GM08714 (cell line): ENCODE results near the gene ARF6.
"Not testable (repeated sequence)": the region's sequence is repeated elsewhere in the genome, so short reads cannot be mapped to it uniquely, and the experiment has no call there.

Experiments
- H3K4me3 ChIP-seq: fragments of 200-500 bp; sonication (Bioruptor generic); 2 replicates; pipeline ENCODE4 v1.5.1; 2014; ENCODE audit warnings: mild to moderate bottlenecking, low read length, inconsistent platforms
- ZNF274 ChIP-seq: IDR thresholded peaks from 2 replicates; pipeline ENCODE4 v1.6.1; 2012; ENCODE audit warnings: mild to moderate bottlenecking, low read depth, low read length

Gene ARF6

GRCh38 chr14:49909016-49909415 is 16.1 kb downstream of the ARF6 start:
- no peak for TF ChIP-seq ZNF274
- H3K4me3 ChIP-seq: no peak overlapping the region

GRCh38 chr14:49915085-49915484 is 22.2 kb downstream of the ARF6 start:
- no peak for TF ChIP-seq ZNF274
- no peak overlapping the region for H3K4me3 ChIP-seq

GRCh38 chr14:49918706-49919105 is 25.8 kb downstream of the ARF6 start:
- no peak overlapping the region for H3K4me3 ChIP-seq
- no peak for TF ChIP-seq ZNF274

GRCh38 chr14:49919825-49920659 is 27.2 kb downstream of the ARF6 start:
- H3K4me3 ChIP-seq: no peak overlapping the region
- TF ChIP-seq ZNF274: no peak

- TF ChIP-seq ZNF274: no peak
Measured at GRCh38 chr14:49920935-49921334, 28.1 kb downstream of the ARF6 start.

GRCh38 chr14:49921401-49921800 is 28.5 kb downstream of the ARF6 start:
- no peak overlapping the region for H3K4me3 ChIP-seq
- no peak for TF ChIP-seq ZNF274

More at GRCh38 chr14:49920935-49921334, 28.1 kb downstream of the ARF6 start:
- H3K4me3 ChIP-seq: no peak overlapping the region

- TF ChIP-seq ZNF274: no peak
- no peak overlapping the region for H3K4me3 ChIP-seq
Measured at GRCh38 chr14:49923442-49923841, 30.6 kb downstream of the ARF6 start.

GRCh38 chr14:49923881-49924280 is 31.0 kb downstream of the ARF6 start:
- no peak for TF ChIP-seq ZNF274
- H3K4me3 ChIP-seq: no peak overlapping the region

- no peak overlapping the region for H3K4me3 ChIP-seq
- TF ChIP-seq ZNF274: no peak
Measured at GRCh38 chr14:49924852-49925251, 32.0 kb downstream of the ARF6 start.

- no peak overlapping the region for H3K4me3 ChIP-seq
- TF ChIP-seq ZNF274: no peak
Measured at GRCh38 chr14:49926803-49927202, 33.9 kb downstream of the ARF6 start.

- TF ChIP-seq ZNF274: no peak
Measured at GRCh38 chr14:49928015-49928414, 35.1 kb downstream of the ARF6 start.

GRCh38 chr14:49930720-49931119 is 37.8 kb downstream of the ARF6 start:
- H3K4me3 ChIP-seq: no peak overlapping the region
- no peak for TF ChIP-seq ZNF274

More at GRCh38 chr14:49928015-49928414, 35.1 kb downstream of the ARF6 start:
- H3K4me3 ChIP-seq: no peak overlapping the region

- TF ChIP-seq ZNF274: no peak
- no peak overlapping the region for H3K4me3 ChIP-seq
Measured at GRCh38 chr14:49931523-49931922, 38.6 kb downstream of the ARF6 start.

GRCh38 chr14:49933128-49933527 is 40.2 kb downstream of the ARF6 start:
- H3K4me3 ChIP-seq: no peak overlapping the region
- TF ChIP-seq ZNF274: no peak

GRCh38 chr14:49933704-49934103 is 40.8 kb downstream of the ARF6 start:
- TF ChIP-seq ZNF274: no peak
- no peak overlapping the region for H3K4me3 ChIP-seq

- no peak for TF ChIP-seq ZNF274
- no peak overlapping the region for H3K4me3 ChIP-seq
Measured at GRCh38 chr14:49934646-49935045, 41.8 kb downstream of the ARF6 start.

GRCh38 chr14:49935526-49935925 is 42.6 kb downstream of the ARF6 start:
- TF ChIP-seq ZNF274: no peak

GRCh38 chr14:49936246-49936645 is 43.4 kb downstream of the ARF6 start:
- not testable (repeated sequence) for H3K4me3 ChIP-seq

More at GRCh38 chr14:49935526-49935925, 42.6 kb downstream of the ARF6 start:
- no peak overlapping the region for H3K4me3 ChIP-seq

GRCh38 chr14:49936882-49937281 is 44.0 kb downstream of the ARF6 start:
- not testable (repeated sequence) for H3K4me3 ChIP-seq

GRCh38 chr14:49939215-49939614 is 46.3 kb downstream of the ARF6 start:
- H3K4me3 ChIP-seq: not testable (repeated sequence)
